Uterus (tissue), 2 donors: Measurements from ENCODE around the gene CALY.

Experiments
- POLR2A ChIP-seq, 2 donors: fragments of 450-650 bp; IDR thresholded peaks; one replicate each; pipeline ENCODE4 v1.6.1; 2016; ENCODE audit warnings: antibody characterized with exemption in 2 of 2, mild to moderate bottlenecking in 1 of 2, moderate library complexity in 1 of 2
- TF ChIP-seq, protein P1 (sequence below), 4 experiments: fragments of 200-600 bp in 2 of 4; fragments of 450-650 bp in 2 of 4; sonication (generic) in 2 of 4; IDR thresholded peaks; one replicate each; pipeline ENCODE4 v1.5.1; 2016 to 2019; ENCODE audit warnings: antibody characterized with exemption in 4 of 4, mild to moderate bottlenecking in 2 of 4, moderate library complexity in 1 of 4

DNA sequence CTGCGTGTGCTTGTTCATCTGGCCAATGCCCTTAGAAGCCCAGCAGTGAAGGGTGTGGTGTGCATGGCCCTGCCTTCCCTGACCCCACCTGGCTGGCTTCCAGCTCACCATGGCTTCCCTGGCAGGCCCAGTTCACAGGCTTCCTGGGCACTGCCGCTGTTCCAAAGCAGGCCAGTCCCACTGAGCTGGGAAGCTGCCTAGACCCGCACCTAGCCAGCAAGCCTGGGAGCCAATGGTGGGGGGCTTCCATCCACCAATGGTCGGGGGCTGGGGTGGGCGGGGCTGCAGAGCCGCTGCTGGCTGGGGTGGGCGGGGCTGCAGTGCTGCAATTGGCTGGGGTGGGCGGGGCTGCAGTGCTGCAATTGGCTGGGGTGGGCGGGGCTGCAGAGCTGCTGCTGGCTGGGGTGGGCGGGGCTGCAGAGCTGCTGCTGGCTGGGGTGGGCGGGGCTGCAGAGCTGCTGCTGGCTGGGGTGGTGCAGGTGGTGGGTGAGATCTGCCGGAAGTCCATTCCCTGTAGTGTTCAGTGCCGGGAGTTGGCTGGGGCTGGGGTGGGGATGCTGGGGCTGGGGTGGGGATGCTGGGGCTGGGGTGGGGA, 12.4 kb downstream of the CALY start:
- no peak for TF ChIP-seq POLR2A (IDR thresholded peaks at IDR 0.05)
- TF ChIP-seq, protein P1, sequence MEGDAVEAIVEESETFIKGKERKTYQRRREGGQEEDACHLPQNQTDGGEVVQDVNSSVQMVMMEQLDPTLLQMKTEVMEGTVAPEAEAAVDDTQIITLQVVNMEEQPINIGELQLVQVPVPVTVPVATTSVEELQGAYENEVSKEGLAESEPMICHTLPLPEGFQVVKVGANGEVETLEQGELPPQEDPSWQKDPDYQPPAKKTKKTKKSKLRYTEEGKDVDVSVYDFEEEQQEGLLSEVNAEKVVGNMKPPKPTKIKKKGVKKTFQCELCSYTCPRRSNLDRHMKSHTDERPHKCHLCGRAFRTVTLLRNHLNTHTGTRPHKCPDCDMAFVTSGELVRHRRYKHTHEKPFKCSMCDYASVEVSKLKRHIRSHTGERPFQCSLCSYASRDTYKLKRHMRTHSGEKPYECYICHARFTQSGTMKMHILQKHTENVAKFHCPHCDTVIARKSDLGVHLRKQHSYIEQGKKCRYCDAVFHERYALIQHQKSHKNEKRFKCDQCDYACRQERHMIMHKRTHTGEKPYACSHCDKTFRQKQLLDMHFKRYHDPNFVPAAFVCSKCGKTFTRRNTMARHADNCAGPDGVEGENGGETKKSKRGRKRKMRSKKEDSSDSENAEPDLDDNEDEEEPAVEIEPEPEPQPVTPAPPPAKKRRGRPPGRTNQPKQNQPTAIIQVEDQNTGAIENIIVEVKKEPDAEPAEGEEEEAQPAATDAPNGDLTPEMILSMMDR (IDR thresholded peaks at IDR 0.05), result no peak
